AG04449 (cell line): ENCODE results near the gene JAZF1.

Source experiments
- CTCF ChIA-PET: fragments of 350-600 bp; formaldehyde crosslinking; extraction: SDS; loops from one replicate; lab custom pipeline; 2021; ENCODE audit warnings: antibody characterized with exemption; lab: Yijun Ruan, JAX
- POLR2A ChIA-PET: fragments of 400-600, 350-600 bp; formaldehyde crosslinking; extraction: SDS; loops from one replicate; lab custom pipeline; 2020; ENCODE audit warnings: antibody characterized with exemption, inconsistent platforms; lab: Yijun Ruan, JAX
- DNase-seq: peaks from one replicate; pipeline ENCODE4 v3.0.0-alpha.2; 2010; ENCODE audit warnings: low read depth, low spot score
- H3K4me3 ChIP-seq: 2 replicates; pipeline ENCODE4 v1.5.1; 2011; ENCODE audit warnings: low read depth, mild to moderate bottlenecking, control low read depth, low read length
- CTCF ChIP-seq: IDR thresholded peaks from one replicate; pipeline ENCODE4 v1.5.1; 2011; ENCODE audit warnings: mild to moderate bottlenecking, moderate library complexity, low read length, control low read depth, inconsistent platforms; ENCODE audit not compliant: insufficient read depth; ENCODE audit errors: missing control alignments

The JAZF1 gene

DNA sequence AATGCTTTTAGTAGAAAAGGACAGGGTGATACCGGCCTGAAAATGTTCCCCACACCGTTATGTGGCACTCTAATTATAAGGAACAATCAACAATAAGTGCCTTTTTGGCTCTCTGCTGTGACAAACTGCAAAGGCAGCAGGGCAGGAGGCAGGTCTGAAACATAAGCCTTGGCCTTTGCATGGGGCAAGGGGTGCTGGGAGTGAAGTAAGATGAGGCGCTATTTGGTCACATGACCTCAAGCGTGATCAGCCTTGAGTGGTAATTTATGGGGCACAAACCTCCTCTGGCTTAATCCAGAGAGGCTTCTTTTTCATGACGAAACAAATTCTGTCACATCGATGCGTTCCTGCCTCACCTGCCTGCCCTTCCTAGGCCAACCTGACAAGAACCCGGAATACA is 237.9 kb downstream of the JAZF1 start:
- TF ChIP-seq CTCF: no peak
- no peak for DNase-seq
- no peak overlapping the region for H3K4me3 ChIP-seq
- CTCF ChIA-PET: no interaction called here
- POLR2A ChIA-PET: no interaction called here

DNA sequence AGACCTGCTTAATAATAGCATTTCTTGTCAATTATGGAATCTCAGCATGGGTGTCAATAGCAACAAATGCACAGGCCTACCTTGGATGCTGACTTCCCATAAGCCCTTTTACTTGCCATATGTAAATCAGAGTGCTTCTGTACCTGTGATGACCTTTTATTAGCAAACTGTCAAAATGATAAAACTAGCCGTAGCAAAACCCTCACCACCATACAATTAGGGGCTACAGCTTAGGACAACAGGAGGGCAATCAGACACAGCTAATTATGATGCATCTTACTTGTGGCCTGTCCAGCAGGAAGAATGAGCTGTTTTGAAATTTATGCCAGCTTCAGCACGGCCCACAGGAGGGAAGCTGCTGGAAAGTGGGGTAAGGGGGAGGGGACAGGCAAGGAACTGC is 239.1 kb downstream of the JAZF1 start:
- CTCF ChIA-PET: interaction anchor here (0.8 to 1.2 kb wide), 5 partner anchors 13 to 196 kb away, joined by 3 to 4 read pairs (median 3); no protein-coding TSS in a partner anchor
- no peak for TF ChIP-seq CTCF
- POLR2A ChIA-PET: no interaction called here
- DNase-seq: no peak
- no peak overlapping the region for H3K4me3 ChIP-seq

DNA sequence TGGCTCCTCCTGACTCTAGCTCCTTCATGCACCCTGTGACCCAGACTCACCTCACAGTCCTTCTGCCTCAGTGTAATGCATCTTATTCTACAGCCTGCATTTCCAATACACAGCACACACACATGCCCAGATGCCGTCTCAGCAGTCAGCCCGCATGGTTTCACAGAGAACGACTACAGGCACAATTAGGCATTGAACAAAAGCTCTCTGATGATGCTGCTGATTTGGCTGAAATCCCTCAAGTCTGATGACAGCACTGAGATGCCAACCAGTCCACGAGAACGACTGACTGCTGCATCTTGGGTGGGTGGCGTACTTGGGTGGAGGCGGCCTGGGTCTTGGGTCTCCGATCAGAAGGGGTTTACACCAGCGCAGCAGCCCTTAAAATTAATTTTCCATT is 240.3 kb downstream of the JAZF1 start:
- H3K4me3 ChIP-seq: no peak overlapping the region
- TF ChIP-seq CTCF: no peak
- DNase-seq: no peak
- POLR2A ChIA-PET: no interaction called here
- CTCF ChIA-PET: interaction anchor here (1.2 kb wide), 1 partner anchor 12 kb away, joined by 3 read pairs; no protein-coding TSS in a partner anchor

GRCh38 chr7:27939893-27940292 is 240.7 kb downstream of the JAZF1 start:
- TF ChIP-seq CTCF: no peak
- H3K4me3 ChIP-seq: no peak overlapping the region
- no peak for DNase-seq
- CTCF ChIA-PET: interaction anchor here (0.6 kb wide), 1 partner anchor 21 kb away, joined by 3 read pairs; no protein-coding TSS in a partner anchor
- POLR2A ChIA-PET: no interaction called here

DNA sequence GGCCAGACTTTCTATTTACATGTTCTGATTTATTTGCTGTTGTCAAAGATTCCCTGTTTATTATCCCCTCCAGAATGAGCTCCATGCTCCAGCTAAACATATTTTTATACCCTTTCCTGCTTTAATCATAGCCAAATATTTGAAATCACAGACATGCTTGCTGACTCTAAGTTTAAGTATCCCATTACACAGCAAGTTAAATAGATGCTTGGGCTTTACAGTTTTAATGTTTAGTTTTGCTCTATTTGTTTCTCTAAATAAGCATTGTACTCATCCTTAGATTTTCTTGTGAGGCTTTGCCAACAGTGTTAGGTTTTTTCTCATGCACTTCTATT is 243.9 kb downstream of the JAZF1 start:
- POLR2A ChIA-PET: no interaction called here
- DNase-seq: no peak
- H3K4me3 ChIP-seq: no peak overlapping the region
- TF ChIP-seq CTCF: no peak
- CTCF ChIA-PET: interaction anchor here (0.7 to 1.5 kb wide), 4 partner anchors 9 to 83 kb away, joined by 3 to 4 read pairs (median 4); no protein-coding TSS in a partner anchor

DNA sequence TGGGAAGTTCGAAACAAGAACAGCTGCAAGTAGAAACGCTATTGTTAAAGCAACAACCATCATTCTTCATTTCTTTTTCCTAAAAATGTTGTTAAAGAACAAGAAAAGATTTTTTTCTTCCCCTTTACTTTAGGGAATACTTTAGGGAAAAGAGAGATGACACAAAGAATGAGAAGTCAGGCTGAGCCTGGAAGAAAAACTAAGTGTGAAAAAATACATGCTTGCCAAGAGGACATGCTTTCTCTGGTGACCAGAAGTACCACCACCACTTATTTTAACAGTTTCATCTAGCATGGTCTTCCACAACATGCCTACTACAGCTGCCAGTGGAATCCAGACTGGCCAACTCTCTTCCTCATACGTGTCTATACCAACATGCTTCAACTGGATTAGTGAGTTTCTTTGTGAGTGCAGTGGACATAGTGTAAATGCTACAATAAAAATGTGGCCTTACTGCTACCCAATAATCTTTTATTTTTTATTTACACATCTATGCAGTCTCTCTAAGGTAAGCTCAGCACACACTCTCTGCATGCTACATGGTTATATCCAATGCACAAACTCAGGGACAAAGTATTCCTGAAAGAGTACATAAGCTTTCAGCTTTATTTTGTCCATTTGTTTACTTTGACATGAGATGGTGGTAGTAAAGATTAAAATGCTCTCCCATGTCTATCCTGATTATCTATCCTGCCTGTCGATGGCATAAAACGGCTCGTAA is 244.4 kb downstream of the JAZF1 start:
- ChIA-PET CTCF (interaction anchor here (0.7 to 1.5 kb wide), 3 partner anchors 9 to 24 kb away, joined by 3 to 4 read pairs (median 3); no protein-coding TSS in a partner anchor), POLR2A (no interaction called here)
- DNase-seq: no peak
- no peak for TF ChIP-seq CTCF
- no peak overlapping the region for H3K4me3 ChIP-seq
